Endothelial cell of umbilical vein (primary cell): ENCODE data around the gene BCR. TPM values are rescaled to one million over a fixed set of nuclear protein-coding genes. Genes with fewer than 3 reads are reported as not detected.

Source experiments
- BruUV-seq: library from RNA; stranded (reverse); fragments of 400-500 nt; replicated peaks from 2 replicates; lab custom pipeline; 2021; lab: Mats Ljungman, UMichigan
- CTCF ChIA-PET: fragments of 300-600, 350-600 bp; sonication (Branson Sonifier 250); formaldehyde crosslinking; loops from one replicate; lab custom pipeline; 2021; ENCODE audit warnings: antibody characterized with exemption, inconsistent platforms; lab: Charles Lee
- POLR2A ChIA-PET: fragments of 300-600, 350-600 bp; sonication (Branson Sonifier 250); formaldehyde crosslinking; loops from one replicate; lab custom pipeline; 2021; ENCODE audit warnings: antibody characterized with exemption, inconsistent platforms; lab: Charles Lee
- DNase-seq: peaks from one replicate; pipeline ENCODE4 v3.0.0-alpha.2; 2011; ENCODE audit warnings: low read depth, low spot score
- FAIRE-seq: peaks from 2 replicates; lab custom pipeline; 2011; peaks lifted over from hg19 to GRCh38; lab: Jason Lieb, UNC
- H2AFZ ChIP-seq: 2 replicates; pipeline ENCODE4 v1.6.0; 2012; ENCODE audit warnings: low read depth, low read length, control low read depth, inconsistent platforms
- H3K27ac ChIP-seq: 2 replicates; pipeline ENCODE4 v1.5.1; 2011; ENCODE audit warnings: low read depth, mild to moderate bottlenecking, control low read depth, low read length, moderate library complexity; ENCODE audit not compliant: insufficient read depth
- H3K27me3 ChIP-seq, 2 experiments: 2 replicates each; pipeline versions ENCODE4 v1.6.0 to v1.6.1; 2011; ENCODE audit warnings: low read length in 2 of 2, mixed read lengths in 1 of 2; ENCODE audit not compliant: control insufficient read depth in 2 of 2, insufficient read depth in 2 of 2
- H3K36me3 ChIP-seq, 2 experiments: 2 replicates in 1 of 2; 3 replicates in 1 of 2; pipeline ENCODE4 v1.5.1; 2011; ENCODE audit warnings: low read length in 2 of 2, mild to moderate bottlenecking in 1 of 2, moderate library complexity in 1 of 2; ENCODE audit not compliant: control insufficient read depth in 2 of 2, insufficient read depth in 2 of 2; ENCODE audit errors: extremely low read depth in 1 of 2
- H3K4me1 ChIP-seq: 3 replicates; pipeline ENCODE4 v1.5.1; 2011; ENCODE audit warnings: mild to moderate bottlenecking, low read length; ENCODE audit not compliant: control insufficient read depth, insufficient read depth; ENCODE audit errors: extremely low read depth
- H3K4me2 ChIP-seq: 2 replicates; pipeline ENCODE4 v1.6.1; 2011; ENCODE audit warnings: low read length, control low read depth, mixed read lengths; ENCODE audit not compliant: insufficient read depth
- H3K4me3 ChIP-seq, 3 experiments: fragments of 200-600 bp in 1 of 3; sonication (generic), shearing (Covaris generic) in 1 of 3; replicated peaks in 1 of 3; 2 replicates each; pipeline ENCODE4 v1.5.1; 2011 to 2016; ENCODE audit warnings: control low read depth in 3 of 3, low read length in 3 of 3, mild to moderate bottlenecking in 2 of 3, inconsistent platforms in 1 of 3, low read depth in 1 of 3, moderate library complexity in 1 of 3; ENCODE audit not compliant: insufficient read depth in 1 of 3
- H3K79me2 ChIP-seq: 2 replicates; pipeline ENCODE4 v1.6.0; 2012; ENCODE audit warnings: low read length, inconsistent platforms; ENCODE audit not compliant: control insufficient read depth, insufficient read depth
- H3K9ac ChIP-seq: replicated peaks from 2 replicates; pipeline ENCODE3; 2011; ENCODE audit warnings: low read length, control low read depth; ENCODE audit not compliant: insufficient read depth; ENCODE audit errors: extremely low read depth
- H3K9me1 ChIP-seq: replicated peaks from 3 replicates; pipeline ENCODE4 v1.6.0; 2011; ENCODE audit warnings: mild to moderate bottlenecking, low read length; ENCODE audit not compliant: control insufficient read depth, insufficient read depth; ENCODE audit errors: extremely low read depth
- H3K9me3 ChIP-seq: replicated peaks from 2 replicates; pipeline ENCODE4 v1.5.1; 2012; ENCODE audit warnings: low read length, inconsistent platforms; ENCODE audit not compliant: control insufficient read depth, insufficient read depth
- H4K20me1 ChIP-seq: replicated peaks from 2 replicates; pipeline ENCODE3; 2011; ENCODE audit warnings: mild to moderate bottlenecking, low read length; ENCODE audit not compliant: control insufficient read depth, insufficient read depth; ENCODE audit errors: extremely low read depth
- CTCF ChIP-seq, 2 donors: IDR thresholded peaks; 1 replicate in 1 of 2; 2 replicates in 1 of 2; pipeline ENCODE4 v1.5.1; 2011; ENCODE audit warnings: low read length in 2 of 2, mild to moderate bottlenecking in 2 of 2, moderate library complexity in 2 of 2, control low read depth in 1 of 2, inconsistent platforms in 1 of 2, low read depth in 1 of 2; ENCODE audit not compliant: insufficient read depth in 1 of 2; ENCODE audit errors: extremely low read depth in 1 of 2
- EZH2 ChIP-seq: IDR thresholded peaks from 2 replicates; pipeline ENCODE4 v1.6.1; 2012; ENCODE audit warnings: borderline replicate concordance, low read depth, mild to moderate bottlenecking, moderate library complexity, low read length, inconsistent platforms; ENCODE audit not compliant: severe bottlenecking
- FOS ChIP-seq: IDR thresholded peaks from 2 replicates; pipeline ENCODE4 v1.6.1; 2011; ENCODE audit warnings: mild to moderate bottlenecking, low read length, moderate library complexity, borderline replicate concordance; ENCODE audit not compliant: insufficient read depth
- GATA2 ChIP-seq: IDR thresholded peaks from 2 replicates; pipeline ENCODE4 v1.7.0; 2011; ENCODE audit warnings: low read depth, mild to moderate bottlenecking, moderate library complexity, mixed read lengths, low read length; ENCODE audit not compliant: insufficient read length, insufficient read depth
- JUN ChIP-seq: IDR thresholded peaks from 2 replicates; pipeline ENCODE4 v1.6.1; 2011; ENCODE audit warnings: borderline replicate concordance, low read depth; ENCODE audit not compliant: insufficient read length, insufficient read depth
- MAX ChIP-seq: IDR thresholded peaks from 2 replicates; pipeline ENCODE4 v1.6.1; 2011; ENCODE audit not compliant: insufficient read depth, insufficient read length
- MYC ChIP-seq: IDR thresholded peaks from one replicate; pipeline ENCODE4 v1.6.1; 2011; ENCODE audit warnings: mild to moderate bottlenecking, low read depth, low read length
- POLR2A ChIP-seq: IDR thresholded peaks from 2 replicates; pipeline ENCODE4 v1.6.1; 2012; ENCODE audit warnings: low read depth, mild to moderate bottlenecking, control low read depth, low read length
- POLR2AphosphoS5 ChIP-seq: IDR thresholded peaks from 2 replicates; pipeline ENCODE4 v1.6.1; 2012; ENCODE audit warnings: low read depth, mild to moderate bottlenecking, control low read depth, low read length, moderate library complexity; ENCODE audit not compliant: insufficient read depth
- dilution Hi-C: fragments of 300-500 bp; cut with MboI; formaldehyde crosslinking; loops from one replicate; pipeline ENCODE4 v1.15.0; 2019; ENCODE audit warnings: low sequenced_read_pairs; ENCODE audit not compliant: extremely low pct_ligation_motif_present
- intact Hi-C: fragments of 100-400 bp; cut with micrococcal nuclease; formaldehyde crosslinking; loops from one replicate; pipeline ENCODE4 v1.10.0; 2022
- polyA plus RNA-seq, 4 experiments: library from polyadenylated mRNA; depleted of rRNA in 3 of 4; stranded (reverse) in 3 of 4; unstranded in 1 of 4; fragments of >200 nt; gene quantifications; 2 replicates each; pipeline versions ENCODE4 v1.2.1 to v1.2.3, GENCODE V29; 2011 to 2012; ENCODE audit warnings: missing spikeins in 1 of 4
- total RNA-seq: library from RNA; stranded (reverse); gene quantifications from 2 replicates; pipeline ENCODE4 v1.2.3, GENCODE V29; 2021

BCR gene
- total and polyA plus RNA-seq, 2 donors (not counting 3 experiments of a cell fraction or from before 2014, with no cell fraction given): 129 to 141 TPM

- TF ChIP-seq MAX (no peak), GATA2 (no peak), MYC (no peak), EZH2 (no peak), POLR2AphosphoS5 (no peak), FOS (no peak), POLR2A (no peak), JUN (no peak), CTCF (IDR thresholded peaks at IDR 0.05; ENCODE audit: extremely low read depth in 1 of 2, insufficient read depth in 1 of 2, low read depth in 1 of 2, low read length in 2 of 2) (no peak)
- no TSS peak for BruUV-seq
Observed at GRCh38 chr22:23145878-23146470, 34.3 kb upstream of the BCR start.

More at GRCh38 chr22:23145878-23146470, 34.3 kb upstream of the BCR start:
- H3K9ac ChIP-seq: peak overlapping the region; percentile 52
- peak overlapping the region; percentile 71 for H2AFZ ChIP-seq
- H3K27ac ChIP-seq: peak overlapping the region; percentile 26
- H3K4me2 ChIP-seq: peak overlapping the region; percentile 50
- no peaks in the 10 kb centered on the region for H3K9me3 ChIP-seq
- peak overlapping the region in 2 of 3 experiments; percentile 25 to 35 for H3K4me3 ChIP-seq
- H3K4me1 ChIP-seq: peaks cover 9% of the 10 kb centered on the region
- H3K36me3 ChIP-seq: no peaks in the 10 kb centered on the region
- H3K27me3 ChIP-seq: no peaks in the 10 kb centered on the region
- dilution Hi-C loops: no loop called here
- H3K9me1 ChIP-seq: no peaks in the 10 kb centered on the region
- POLR2A ChIA-PET: no interaction called here
- no peak for FAIRE-seq
- intact Hi-C loops: loop anchor here (10.0 kb wide), 1 partner anchor 239 kb away; no protein-coding TSS in a partner anchor
- no peaks in the 10 kb centered on the region for H4K20me1 ChIP-seq
- CTCF ChIA-PET: interaction anchor here (1.6 to 3.0 kb wide), 5 partner anchors 11 to 186 kb away, joined by 7 to 16 read pairs (median 10); no protein-coding TSS in a partner anchor
- DNase-seq: no peak
- H3K79me2 ChIP-seq: no peaks in the 10 kb centered on the region
